ENCODE data around the gene CEP55.

DNA sequence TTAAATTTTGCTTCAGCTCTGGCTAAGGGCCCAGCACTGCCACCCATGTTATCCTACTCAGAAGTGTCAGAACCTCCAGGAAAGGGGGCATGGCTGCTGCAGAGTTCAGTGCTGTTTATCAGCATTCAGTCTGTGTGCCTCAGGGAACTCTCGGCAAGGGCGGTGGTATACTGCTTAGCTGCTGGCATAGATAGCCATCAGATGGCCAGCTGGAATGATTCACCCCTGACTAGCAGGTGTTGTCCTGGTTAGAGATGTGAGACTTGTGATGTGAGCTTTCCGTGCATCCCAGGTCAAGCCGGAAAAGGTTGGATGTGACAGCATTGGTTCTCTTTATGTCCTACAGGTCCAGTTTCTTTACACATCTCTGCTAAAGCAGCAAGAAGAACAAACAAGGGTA is 22.1 kb downstream of the CEP55 start:
- TF ChIP-seq, protein P1, sequence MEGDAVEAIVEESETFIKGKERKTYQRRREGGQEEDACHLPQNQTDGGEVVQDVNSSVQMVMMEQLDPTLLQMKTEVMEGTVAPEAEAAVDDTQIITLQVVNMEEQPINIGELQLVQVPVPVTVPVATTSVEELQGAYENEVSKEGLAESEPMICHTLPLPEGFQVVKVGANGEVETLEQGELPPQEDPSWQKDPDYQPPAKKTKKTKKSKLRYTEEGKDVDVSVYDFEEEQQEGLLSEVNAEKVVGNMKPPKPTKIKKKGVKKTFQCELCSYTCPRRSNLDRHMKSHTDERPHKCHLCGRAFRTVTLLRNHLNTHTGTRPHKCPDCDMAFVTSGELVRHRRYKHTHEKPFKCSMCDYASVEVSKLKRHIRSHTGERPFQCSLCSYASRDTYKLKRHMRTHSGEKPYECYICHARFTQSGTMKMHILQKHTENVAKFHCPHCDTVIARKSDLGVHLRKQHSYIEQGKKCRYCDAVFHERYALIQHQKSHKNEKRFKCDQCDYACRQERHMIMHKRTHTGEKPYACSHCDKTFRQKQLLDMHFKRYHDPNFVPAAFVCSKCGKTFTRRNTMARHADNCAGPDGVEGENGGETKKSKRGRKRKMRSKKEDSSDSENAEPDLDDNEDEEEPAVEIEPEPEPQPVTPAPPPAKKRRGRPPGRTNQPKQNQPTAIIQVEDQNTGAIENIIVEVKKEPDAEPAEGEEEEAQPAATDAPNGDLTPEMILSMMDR (conservative IDR thresholded peaks at IDR 0.05; ENCODE audit: low read depth, low read length) = no peak
- TF ChIP-seq EZH2 (IDR thresholded peaks at IDR 0.05; ENCODE audit: low read length, unreplicated experiment) (no peak), EZH2phosphoT487 (IDR thresholded peaks at IDR 0.05; ENCODE audit: borderline replicate concordance, low read length) (no peak)
